Panc1 (cell line): ENCODE data around the gene SMARCB1.

ENCODE experiments used
- CTCF ChIP-seq: fragments of 450-650 bp; IDR thresholded peaks from 2 replicates; pipeline ENCODE4 v1.5.1; 2017; ENCODE audit warnings: mild to moderate bottlenecking
- REST ChIP-seq, 2 experiments: IDR thresholded peaks; 2 replicates each; pipeline ENCODE4 v1.6.1; 2011 to 2012; ENCODE audit warnings: low read depth in 2 of 2, control low read depth in 1 of 2, low read length in 1 of 2, mild to moderate bottlenecking in 1 of 2, moderate library complexity in 1 of 2; ENCODE audit not compliant: insufficient read depth in 1 of 2

- no peak for TF ChIP-seq CTCF
- no peak for TF ChIP-seq REST (IDR thresholded peaks at IDR 0.05; ENCODE audit: insufficient read depth in 1 of 2, low read depth in 2 of 2, low read length in 1 of 2)
Observed at GRCh38 chr22:23803001-23803819, 16.4 kb downstream of the SMARCB1 start.
